Measurements from ENCODE around the gene NAA16.
"Not testable (repeated sequence)": the region's sequence is repeated elsewhere in the genome, so short reads cannot be mapped to it uniquely, and the experiment has no call there.

The NAA16 gene

DNA sequence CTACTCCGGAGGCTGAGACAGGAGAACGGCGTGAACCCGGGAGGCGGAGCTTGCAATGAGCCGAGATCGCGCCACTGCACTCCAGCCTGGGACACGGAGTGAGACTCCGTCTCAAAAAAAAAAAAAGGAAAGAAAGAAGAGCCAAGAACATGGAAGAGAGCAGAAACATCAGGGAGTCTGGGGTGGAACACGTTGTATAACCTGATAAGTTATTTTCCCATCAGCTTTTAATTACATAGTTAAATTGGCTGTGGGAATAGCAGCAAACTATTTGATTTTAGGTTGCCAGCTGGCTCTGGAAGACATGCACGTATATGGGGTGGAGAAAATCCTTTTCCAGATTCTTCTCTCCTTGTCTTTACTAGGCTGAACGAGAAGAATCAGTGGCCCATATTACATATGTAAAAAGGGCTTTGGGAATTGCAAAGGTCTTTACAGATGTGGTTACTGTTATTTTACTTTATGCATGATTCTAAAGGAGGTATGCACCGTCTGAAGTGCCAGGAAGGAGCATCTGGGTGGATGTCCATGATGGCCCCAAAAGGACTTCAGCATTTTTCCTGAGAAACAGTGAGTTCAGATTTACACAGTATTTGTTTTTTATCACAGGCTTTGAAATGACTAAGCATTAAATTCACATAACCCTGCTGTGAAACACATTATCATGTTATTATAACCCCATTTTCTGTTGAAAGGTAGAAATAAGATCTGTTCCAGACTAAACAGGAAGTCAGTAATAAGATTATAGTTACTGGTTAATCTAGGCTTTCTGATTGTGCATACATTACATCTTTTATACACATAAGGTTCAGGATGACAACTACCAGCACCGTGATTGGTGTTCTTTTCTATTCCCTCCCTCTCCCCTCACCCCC is 4.6 kb upstream of the NAA16 start:
- no peak for DNase-seq

DNA sequence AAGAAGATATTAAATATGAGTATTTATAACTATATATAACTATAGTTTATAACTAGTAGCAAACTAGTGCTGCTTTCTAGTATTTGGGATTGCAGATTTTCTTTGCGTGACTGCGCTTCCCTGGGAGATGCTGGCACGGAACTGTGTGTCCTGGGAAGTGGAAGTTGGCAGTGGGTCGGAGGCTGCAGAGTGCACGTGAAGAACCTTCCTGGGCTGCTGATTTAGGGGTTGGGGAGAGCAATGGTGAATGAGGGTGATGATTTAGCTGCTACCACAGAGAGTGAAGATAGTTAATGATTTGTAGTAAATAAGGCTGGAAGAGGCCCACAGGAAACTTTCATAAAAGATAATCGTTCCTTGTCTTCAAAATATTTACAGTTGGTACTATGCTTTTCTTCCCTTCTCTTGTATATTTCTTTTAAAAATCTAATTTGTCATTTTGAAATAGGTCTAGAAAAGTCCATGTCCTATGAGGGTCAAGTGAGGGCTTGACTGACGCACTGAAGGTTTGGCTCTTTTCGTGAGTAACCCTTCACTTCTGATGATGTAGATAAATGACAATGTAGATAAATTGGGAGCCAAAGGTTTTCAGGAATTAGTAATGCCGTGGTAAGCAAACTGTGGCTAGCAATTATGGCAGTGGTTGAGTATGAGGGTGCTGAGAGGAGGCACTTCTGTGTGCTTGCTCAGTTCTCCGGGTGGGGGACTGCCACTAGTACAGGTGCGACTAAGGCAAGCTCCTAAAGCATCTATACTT is 3.0 kb upstream of the NAA16 start:
- DNase-seq, result no peak

DNA sequence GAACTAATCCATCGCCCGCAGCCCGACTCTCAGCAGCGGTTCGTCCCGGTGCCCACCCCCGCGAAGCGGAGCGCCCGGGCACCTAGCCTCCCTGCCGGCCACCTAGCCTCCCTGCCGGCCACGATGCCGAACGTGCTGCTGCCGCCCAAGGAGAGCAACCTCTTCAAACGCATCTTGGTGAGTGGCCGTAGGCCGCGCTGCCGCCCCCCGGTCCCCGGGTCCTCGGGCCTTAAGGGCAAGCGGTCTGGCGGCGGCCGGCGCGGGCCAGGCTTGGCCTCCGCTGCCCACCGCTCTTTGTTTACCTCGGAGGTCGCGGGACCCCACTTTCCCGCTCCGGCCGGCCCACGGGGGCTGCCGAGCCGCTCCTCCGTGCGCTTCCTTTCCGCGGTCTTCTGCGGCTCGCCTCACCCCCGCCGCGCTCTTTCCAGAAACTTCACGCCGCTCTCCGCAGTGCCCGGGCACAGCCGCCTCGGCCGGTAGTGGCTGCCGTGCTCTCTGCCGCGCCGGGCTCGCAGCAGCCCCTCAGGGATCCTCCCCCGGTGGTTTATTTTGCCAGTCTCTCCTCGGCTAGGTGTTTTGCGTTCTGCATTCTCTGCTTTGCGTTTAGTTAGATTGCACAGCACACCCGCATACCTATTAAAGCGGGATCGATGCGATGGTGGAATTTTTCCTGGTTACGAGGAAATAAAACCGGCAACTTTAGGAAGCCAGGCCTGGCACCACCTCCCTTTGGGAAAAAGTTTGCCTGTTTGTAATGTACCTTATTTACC is 524 bp downstream of the NAA16 start:
- DNase-seq, result no peak

DNA sequence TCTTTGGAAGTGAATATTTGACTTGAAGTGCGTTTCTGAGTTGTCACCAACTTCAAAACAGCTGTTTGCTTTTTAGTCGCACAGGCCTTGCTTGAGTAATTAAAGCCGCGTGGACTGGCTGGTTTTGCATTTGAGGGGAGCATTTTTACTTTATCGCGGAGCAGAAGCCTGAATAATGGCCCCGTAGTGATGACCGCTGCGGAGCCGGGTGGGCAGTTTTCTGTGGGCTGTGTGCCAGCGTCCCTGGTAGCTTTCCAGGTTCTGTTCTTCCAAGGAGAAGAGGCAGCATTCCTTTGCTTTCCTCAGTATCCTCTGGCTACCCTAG is 1.1 kb downstream of the NAA16 start:
- no peak for DNase-seq

DNA sequence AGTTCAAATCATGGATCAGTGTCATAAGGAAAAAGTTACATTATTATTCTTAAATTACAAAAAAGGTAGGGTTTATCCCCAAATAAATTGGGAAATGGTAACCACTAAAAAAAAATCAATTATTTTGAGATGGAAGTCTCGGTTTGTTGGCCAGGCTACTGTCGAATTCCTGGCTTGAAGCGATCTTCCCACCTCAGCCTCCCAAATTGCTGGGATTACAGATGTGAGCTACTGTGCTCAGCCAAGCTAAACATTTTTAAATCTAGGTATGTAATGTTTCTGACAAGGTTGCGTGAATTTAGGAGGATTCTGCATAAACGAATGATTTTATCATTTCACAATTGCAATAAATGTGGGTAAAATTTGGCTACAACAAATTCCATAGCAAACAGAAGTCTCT is 2.0 kb downstream of the NAA16 start:
- DNase-seq, result no peak

DNA sequence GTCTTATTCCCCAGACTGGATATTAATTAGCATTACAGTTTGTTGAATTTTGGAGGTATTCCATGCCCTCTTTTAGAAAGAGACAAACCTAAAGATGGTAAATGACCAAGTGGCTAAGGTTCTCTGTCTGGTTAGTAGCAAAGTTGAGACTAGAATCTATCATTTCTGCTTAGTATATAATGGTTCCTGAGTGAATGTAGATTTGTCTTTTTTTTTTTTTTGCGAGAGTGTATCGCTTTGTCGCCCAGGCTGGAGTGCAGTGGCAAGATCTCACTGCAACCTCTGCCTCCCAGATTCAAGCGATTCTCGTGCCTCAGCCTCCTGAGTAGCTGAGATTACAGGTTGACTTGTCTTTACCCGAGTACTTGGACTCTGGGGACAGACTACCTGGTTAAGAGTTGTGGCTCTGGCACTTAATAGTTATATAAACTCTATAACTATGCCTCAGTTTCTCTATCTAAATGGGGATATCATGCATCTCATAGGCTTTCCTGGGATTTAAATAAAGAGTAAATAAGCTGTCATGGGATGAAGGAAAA is 2.7 kb downstream of the NAA16 start:
- DNase-seq, result no peak

- no peak for DNase-seq
Measured at GRCh38 chr13:41315443-41316047, 4.5 kb downstream of the NAA16 start.

- DNase-seq, result no peak
Measured at GRCh38 chr13:41317243-41317642, 6.2 kb downstream of the NAA16 start.

- no peak for DNase-seq
Measured at GRCh38 chr13:41325752-41326151, 14.7 kb downstream of the NAA16 start.

GRCh38 chr13:41326661-41327060 is 15.6 kb downstream of the NAA16 start:
- DNase-seq, result no peak

DNA sequence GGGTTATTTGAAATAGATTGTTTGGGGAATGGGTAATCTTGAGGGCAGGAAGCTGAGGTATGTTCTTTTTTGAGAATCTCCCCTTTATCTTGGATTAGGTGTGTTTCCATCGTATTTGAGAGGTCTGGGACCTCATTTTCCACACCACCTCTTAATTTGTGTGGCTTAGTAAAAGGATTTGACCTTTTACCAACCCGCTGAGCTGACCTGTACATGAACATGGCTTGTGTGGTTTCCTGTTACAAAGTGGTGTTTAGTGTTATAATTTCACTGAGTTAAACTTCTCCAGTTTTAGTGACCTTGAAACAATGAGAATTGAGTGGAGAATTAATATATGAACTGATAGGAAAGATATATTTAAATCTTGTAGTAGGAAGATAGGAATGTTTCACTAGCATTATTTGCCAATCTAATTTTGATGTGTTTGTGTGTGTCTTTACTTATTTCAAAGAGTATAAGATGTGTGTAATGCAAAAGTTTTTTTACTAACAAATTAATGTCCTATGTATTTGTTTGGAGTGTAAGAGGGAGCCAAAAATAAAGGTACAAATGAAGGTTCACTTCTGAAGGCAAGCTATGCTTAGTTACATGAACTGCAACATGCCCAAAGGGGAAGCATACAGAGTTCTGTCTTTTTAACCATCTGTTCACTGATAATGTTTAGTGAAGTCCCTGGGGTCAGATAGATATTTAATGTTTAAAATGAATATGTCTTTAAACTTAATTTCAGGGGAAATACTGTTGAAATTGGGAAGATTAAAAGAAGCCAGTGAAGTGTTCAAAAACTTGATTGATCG is 17.1 kb downstream of the NAA16 start:
- DNase-seq, result no peak

GRCh38 chr13:41332829-41333228 is 21.8 kb downstream of the NAA16 start:
- DNase-seq, result no peak

DNA sequence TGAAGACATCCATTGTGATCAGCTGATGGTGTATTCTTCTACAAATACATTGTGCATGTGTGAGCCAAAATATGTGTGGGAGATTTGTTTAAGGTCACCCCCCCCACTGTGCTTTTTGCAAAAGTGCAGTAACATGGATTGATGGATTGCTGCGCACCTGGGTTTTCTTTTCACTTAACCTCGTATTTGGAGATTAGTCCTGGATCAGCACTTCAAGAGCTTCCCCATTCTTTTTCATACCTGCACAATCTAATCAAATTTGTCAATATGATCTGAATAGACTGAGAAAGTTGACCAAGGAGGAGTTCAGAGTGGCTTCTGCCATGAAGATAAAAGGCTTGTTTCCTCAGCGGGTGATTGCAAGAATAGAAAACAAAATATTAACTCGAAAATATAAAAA is 23.7 kb downstream of the NAA16 start:
- no peak for DNase-seq

GRCh38 chr13:41344358-41344757 is 33.3 kb downstream of the NAA16 start:
- DNase-seq, result no peak

GRCh38 chr13:41345165-41345913 is 34.3 kb downstream of the NAA16 start:
- no peak for DNase-seq

GRCh38 chr13:41345914-41346589 is 35.0 kb downstream of the NAA16 start:
- DNase-seq, result no peak

- no peak for DNase-seq
Measured at GRCh38 chr13:41352935-41353840, 42.1 kb downstream of the NAA16 start.

GRCh38 chr13:41354416-41354815 is 43.3 kb downstream of the NAA16 start:
- no peak for DNase-seq

- not testable (repeated sequence) for DNase-seq
Measured at GRCh38 chr13:41356385-41356648, 45.2 kb downstream of the NAA16 start.

GRCh38 chr13:41356786-41357185 is 45.7 kb downstream of the NAA16 start:
- no peak for DNase-seq
